ENCODE data around the gene ANKMY1.
"Not testable (repeated sequence)": the region's sequence is repeated elsewhere in the genome, so short reads cannot be mapped to it uniquely, and the experiment has no call there.

Gene ANKMY1

DNA sequence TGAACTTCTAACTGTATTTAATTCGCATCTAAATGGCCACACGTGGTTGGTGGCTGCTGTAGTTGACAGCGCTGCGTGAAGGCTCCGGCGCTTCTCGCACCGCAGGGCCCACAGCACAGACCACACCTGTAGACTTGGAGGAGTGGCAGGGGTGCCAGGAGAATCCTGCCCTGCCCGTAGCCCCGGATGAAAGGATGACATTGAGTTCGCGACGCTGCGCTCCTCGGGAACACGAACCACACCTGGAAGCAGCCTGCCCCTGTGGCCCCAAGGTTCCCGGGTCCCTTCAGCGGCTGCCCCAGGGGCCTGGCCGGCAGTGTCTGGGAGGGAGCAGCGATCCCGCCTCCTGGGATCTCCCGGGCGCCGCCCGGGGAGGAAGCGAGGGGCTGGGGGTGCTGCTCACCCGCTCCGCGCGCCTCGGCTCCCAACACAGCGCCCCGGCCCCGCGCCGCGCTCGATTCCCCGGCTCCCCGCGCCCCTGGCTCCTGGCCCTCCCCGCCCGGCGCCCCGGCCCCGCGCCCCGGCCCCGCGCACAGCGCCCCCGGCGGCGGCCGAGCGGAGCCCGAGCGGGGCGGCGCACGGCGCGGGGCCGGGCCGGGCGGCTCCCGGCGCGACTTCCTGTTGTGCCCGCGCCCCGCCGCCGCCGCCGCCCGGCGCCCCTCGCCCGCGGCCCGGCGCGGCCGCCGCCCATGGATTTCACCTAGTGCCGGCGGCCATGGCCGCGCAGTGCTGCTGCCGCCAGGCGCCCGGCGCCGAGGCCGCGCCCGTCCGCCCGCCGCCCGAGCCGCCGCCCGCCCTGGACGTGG lies 10.3 kb upstream of the ANKMY1 start, which contains the start of gene RNPEPL1:
Gene RNPEPL1 (plus strand): TSS at position 613 of the 806 bp plus-strand sequence. CDS start 103 bp downstream, at position 716.
- ATAC-seq = peak; percentile 33

- ATAC-seq = no peak
These were observed 9.5 kb upstream of the ANKMY1 start for GRCh38 chr2:240567137-240567871.

GRCh38 chr2:240566203-240567136 lies 8.7 kb upstream of the ANKMY1 start:
- ATAC-seq = peak; percentile 58 to 69

- peak; percentile 51 to 54 for ATAC-seq
These were observed 7.8 kb upstream of the ANKMY1 start for GRCh38 chr2:240565333-240566202.

- peak in 1 of 2 donors; percentile 5 for ATAC-seq
These were observed 7.0 kb upstream of the ANKMY1 start for GRCh38 chr2:240564561-240565332.

DNA sequence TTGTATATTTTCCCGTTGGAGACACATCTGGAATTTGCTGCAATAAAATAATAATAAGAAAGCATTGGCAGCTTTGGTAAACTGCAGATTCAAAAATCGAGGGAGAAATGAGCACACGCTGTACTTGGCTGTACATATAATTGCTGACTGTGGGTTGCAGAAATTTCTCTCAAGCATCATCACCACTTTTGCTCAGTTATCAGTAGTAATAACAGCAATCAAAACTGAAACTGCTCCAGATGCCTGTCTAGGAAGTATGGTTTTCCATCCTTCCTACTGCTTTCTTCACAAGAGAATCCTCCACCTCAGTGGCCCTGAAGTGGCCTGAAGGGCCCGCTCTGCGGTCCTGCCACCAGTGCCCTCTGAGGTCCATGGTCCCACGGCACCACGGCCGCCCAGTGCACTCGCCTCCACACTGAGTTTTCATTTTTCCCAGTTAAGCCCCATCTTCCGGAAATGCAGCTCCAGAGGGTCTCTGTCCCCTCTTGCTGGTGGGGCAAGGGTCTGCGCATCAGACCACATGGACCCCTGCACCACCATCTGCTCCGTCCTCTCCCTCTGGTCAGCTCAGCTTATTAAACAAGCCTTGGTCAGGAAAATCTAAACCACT lies 6.3 kb upstream of the ANKMY1 start:
- no peak for ATAC-seq

GRCh38 chr2:240563231-240563630 lies 5.4 kb upstream of the ANKMY1 start:
- ATAC-seq = not testable (repeated sequence)

GRCh38 chr2:240561325-240561971 lies 3.7 kb upstream of the ANKMY1 start:
- no peak for ATAC-seq

DNA sequence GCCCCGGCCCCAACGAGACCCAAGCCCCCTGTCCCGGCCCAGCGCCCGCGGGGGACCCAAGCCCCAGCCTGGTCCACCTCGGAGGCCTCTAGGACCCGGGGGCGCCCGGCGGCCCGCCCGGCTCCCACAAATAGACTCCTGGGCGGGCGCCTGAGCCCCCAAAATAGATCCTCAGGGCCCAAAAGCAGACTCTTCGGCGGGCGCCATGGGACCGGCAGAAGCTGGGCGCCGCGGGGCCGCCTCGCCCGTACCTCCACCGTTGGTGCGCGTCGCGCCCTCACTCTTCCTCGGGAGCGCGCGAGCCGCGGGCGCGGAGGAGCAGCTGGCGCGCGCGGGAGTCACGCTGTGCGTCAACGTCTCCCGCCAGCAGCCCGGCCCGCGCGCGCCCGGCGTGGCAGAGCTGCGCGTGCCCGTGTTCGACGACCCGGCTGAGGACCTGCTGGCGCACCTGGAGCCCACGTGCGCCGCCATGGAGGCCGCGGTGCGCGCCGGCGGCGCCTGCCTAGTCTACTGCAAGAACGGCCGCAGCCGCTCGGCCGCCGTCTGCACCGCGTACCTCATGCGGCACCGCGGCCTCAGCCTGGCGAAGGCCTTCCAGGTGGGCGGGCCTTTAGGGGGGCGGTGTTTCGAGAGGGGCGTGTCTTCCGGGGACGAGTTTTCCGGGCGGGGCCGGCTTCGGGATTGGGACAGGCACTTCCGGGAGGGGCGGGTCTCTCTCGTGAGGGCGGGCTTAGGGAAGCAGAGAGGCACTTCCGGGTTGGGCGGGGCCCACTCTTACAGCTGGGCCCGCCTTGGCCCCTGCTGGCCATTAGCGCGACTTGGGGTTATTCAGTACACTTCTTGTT lies 2.9 kb upstream of the ANKMY1 start:
- peak; percentile 57 to 66 for ATAC-seq

DNA sequence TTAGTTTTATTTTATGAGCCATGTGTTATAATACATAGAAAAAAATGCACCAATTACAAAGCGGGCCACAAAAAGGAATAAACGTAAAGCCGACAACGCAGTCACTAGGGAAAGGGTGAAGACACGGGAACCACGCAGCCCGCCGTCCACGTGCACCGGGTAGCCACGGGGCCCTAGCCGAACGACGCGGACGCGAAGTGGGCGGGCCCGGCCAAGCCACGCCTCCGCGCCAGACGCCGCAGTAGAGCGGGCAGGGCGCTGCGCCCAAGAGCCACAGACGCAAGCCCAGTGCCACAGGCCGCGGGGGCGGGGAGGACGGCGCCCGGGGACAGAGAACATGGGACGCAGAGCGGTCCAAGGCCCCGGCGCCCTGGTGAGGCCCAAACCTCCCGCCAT lies 2.3 kb upstream of the ANKMY1 start, which contains the start of gene DUSP28:
Gene DUSP28 (plus strand): TSS at position 274 of the 396 bp plus-strand sequence. CDS start 328 bp downstream, outside the sequence.
- peak; percentile 65 to 71 for ATAC-seq

DNA sequence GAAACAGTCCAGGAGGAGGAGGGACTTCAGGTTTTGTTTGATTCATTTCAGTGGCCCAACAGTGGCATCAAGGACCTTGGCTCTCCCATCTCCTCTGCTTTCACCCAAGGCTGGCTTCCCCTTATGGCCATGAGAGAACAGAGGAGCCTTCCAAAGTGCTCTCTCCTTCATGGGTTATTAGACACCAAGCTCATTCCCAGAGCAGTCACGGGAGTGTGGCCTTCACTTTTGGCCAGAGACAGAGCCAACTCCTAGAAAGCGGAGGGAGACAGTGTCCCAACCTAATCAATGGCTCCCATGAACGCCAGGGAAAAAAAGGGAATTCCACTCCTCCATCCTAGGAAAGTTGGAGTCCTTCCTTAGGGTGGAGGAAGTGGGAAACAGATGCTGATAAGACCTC lies 1.5 kb upstream of the ANKMY1 start:
- no peak for ATAC-seq

GRCh38 chr2:240558236-240558761 lies 511 bp upstream of the ANKMY1 start:
- ATAC-seq = no peak

DNA sequence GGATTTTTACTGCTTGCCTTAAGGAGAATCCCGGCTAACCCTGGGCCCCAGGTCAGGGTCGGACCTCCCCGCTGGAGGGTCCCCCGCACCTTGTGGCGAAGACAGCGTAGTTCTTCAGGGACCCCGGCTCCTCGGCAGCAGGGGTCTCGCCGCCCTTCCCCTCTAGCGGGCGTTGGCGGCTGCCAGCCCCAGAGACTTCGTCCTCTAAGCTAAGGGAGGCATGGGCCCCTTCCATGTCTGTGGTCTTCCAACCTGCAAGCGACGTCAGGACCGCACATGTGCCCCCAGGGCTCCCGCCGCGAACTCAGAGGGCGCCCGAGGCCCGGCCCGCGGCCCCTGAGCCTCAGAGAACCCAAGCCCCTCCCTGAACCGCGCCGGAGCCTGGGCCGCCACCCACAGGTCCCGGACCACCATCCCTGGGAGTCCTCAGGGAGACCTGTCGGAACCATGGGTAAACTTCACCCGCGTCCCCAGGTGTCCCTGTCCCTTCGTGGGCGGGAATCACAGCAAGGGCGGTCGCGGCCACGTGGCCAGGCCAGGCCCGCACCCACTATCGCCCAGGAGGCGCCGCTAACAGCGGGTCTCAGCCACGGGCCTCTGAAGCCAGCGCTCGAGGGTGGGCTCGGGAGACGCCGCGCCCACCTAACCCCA lies 562 bp downstream of the ANKMY1 start:
- ATAC-seq = no peak

DNA sequence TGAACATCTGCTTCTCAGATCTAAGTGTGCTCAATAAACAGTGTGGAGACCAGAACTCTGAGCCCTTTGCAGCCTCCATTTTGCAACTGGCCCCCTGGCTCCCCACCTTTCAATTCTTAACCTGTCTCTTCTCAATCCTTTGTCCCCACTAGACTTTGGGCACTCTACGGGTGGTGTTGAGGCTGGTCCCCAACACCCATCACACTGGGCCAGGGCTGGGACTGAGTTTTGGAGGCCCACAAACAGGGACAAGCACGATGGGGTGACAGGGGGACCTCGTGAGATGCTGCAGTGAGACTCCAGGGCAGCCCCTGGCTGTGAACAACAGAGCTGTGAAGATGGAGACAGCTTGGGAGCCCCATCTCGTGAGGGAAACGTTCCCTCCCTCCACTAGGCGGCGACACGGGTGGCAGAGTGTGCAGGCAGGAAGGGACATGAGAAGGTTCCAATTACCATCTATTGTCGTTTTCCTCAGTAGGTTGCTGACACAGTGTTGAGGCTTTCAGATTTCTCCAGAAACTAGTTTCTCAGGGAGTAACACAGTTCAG lies 1.2 kb downstream of the ANKMY1 start:
- no peak for ATAC-seq

DNA sequence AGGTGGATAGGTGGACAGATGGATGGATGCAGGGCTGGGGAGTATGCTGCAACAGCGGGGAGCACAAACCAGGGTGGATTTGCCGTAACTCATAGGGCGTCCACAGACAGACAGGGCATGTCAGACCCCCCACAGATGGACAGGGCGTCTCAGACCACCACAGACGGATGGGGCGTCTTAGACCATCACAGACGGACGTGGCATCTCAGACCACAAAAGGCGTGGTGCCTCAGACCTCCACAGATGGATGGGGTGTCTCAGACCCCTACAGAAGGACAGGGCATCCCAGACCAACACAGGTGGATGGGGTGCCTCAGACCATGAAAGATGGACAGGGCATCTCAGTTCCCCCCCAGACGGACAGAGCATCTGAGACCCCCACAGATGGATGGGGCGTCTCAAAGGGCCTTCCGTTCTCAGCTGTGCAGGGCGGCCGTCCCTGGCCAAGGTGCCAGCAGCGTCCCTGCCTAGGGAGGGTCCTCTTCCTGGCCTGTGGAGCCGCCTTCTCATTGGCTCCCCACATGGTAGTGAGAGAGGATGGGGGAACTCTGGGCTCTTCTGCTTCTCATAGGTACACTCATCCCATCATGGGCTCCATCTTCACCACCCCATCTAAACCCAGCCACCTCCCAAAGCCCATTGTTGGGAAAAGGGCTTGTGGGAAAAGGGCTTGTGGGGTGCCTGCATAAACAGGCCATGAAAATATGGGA lies 2.1 kb downstream of the ANKMY1 start:
- ATAC-seq = no peak

DNA sequence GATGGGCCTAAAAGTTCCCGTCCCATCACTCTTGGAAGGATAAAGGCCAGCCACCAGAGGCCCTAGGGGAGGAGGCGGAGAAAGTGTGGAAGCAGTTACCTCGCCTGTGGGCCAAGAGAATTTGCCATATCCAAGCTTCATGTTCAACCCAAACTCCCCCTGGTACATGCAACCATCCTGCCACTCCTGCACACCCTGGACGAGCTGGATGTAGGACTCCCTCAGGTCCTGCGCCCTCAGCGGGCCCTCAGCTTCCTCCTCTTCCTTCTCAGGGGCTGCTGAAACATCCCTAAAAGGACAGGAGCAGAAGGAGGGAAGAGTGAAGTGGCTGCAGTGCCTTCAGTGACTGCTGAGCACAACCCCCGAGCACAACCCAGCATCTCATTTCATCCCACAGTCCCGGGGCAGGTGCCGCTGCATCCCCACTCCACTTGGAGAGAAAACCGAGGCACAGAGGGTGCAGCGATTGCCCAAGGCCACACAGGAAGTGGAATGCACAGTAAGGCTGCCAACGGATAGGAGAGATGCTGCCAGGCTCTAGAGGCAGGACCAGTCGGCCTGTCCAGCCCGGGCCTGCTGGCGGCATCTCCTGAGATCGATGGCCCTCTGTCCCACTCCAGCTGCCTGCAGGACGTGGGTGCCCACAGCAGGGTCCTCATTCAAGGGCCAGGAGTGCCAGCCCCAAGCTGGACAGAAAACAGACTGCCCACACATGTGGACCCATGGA lies 2.9 kb downstream of the ANKMY1 start:
- ATAC-seq = no peak
